Spleen (tissue), 11 donors: ENCODE measurements around the gene CDK2AP2. TPM values are rescaled to one million over a fixed set of nuclear protein-coding genes. Genes with fewer than 3 reads are reported as not detected.

Experiments used
- DNase-seq: peaks from one replicate; pipeline ENCODE4 v3.0.0-alpha.2; 2020
- H3K27ac ChIP-seq, 8 donors: fragments of 200-600 bp; sonication (generic) in 7 of 8; 1 replicate in 4 of 8; 2 replicates in 4 of 8; pipeline versions ENCODE4 v1.5.0 to v1.8.0; 2016 to 2021; ENCODE audit warnings: inconsistent platforms in 4 of 8, mild to moderate bottlenecking in 4 of 8, moderate library complexity in 1 of 8
- H3K27me3 ChIP-seq, 7 donors: fragments of 200-600 bp; sonication (generic) in 6 of 7; replicated peaks in 1 of 7; 1 replicate in 4 of 7; 2 replicates in 3 of 7; pipeline versions ENCODE4 v1.5.0 to v1.8.0; 2016 to 2021; ENCODE audit warnings: inconsistent platforms in 3 of 7, mild to moderate bottlenecking in 1 of 7
- H3K36me3 ChIP-seq, 6 donors: fragments of 200-600 bp; sonication (generic) in 5 of 6; 1 replicate in 4 of 6; 2 replicates in 2 of 6; pipeline versions ENCODE4 v1.5.0 to v1.8.0; 2016 to 2021; ENCODE audit warnings: inconsistent platforms in 2 of 6
- H3K4me1 ChIP-seq, 6 donors: fragments of 200-600 bp; sonication (generic) in 5 of 6; 1 replicate in 3 of 6; 2 replicates in 3 of 6; pipeline versions ENCODE4 v1.5.0 to v1.8.0; 2016 to 2021; ENCODE audit warnings: inconsistent platforms in 3 of 6
- H3K4me3 ChIP-seq, 8 donors: fragments of 200-600 bp; sonication (generic) in 7 of 8; 1 replicate in 4 of 8; 2 replicates in 4 of 8; pipeline versions ENCODE4 v1.5.0 to v1.8.0; 2016 to 2021; ENCODE audit warnings: inconsistent platforms in 4 of 8, mild to moderate bottlenecking in 4 of 8, moderate library complexity in 2 of 8
- H3K9me3 ChIP-seq, 8 donors: fragments of 200-600 bp; sonication (generic) in 7 of 8; 1 replicate in 4 of 8; 2 replicates in 4 of 8; pipeline versions ENCODE4 v1.5.0 to v1.8.0; 2016 to 2021; ENCODE audit warnings: inconsistent platforms in 4 of 8
- CTCF ChIP-seq, 11 experiments: fragments of 200-600 bp in 7 of 11; fragments of 450-650 bp in 4 of 11; sonication (generic) in 4 of 11; IDR thresholded peaks in 8 of 11; conservative IDR thresholded peaks in 3 of 11; 1 replicate in 7 of 11; 2 replicates in 4 of 11; pipeline versions ENCODE4 v1.4.0 to v1.8.0; 2016 to 2021; ENCODE audit warnings: antibody characterized with exemption in 11 of 11, inconsistent platforms in 4 of 11, mild to moderate bottlenecking in 1 of 11
- POLR2A ChIP-seq, 3 donors: fragments of 450-650 bp; IDR thresholded peaks; one replicate each; pipeline ENCODE4 v1.5.1; 2017; ENCODE audit warnings: antibody characterized with exemption in 3 of 3, mild to moderate bottlenecking in 1 of 3
- POLR2AphosphoS5 ChIP-seq, 3 donors: sonication (generic); formaldehyde crosslinking; IDR thresholded peaks; one replicate each; pipeline ENCODE4 v1.5.1; 2017; ENCODE audit warnings: antibody characterized with exemption in 3 of 3
- WGBS, 5 donors: extraction: QIAGEN DNeasy Blood & Tissue Kit in 3 of 5; methylation state at CpG; one replicate each; pipeline versions ENCODE4 v1.1.5 to v1.1.7; 2013 to 2018; 5-methylcytosine and 5-hydroxymethylcytosine counted together
- intact Hi-C: fragments of 100-400 bp; cut with DNase I; formaldehyde crosslinking; loops from one replicate; pipeline ENCODE4 v1.15.0; 2023; ENCODE audit warnings: low total_unique reads
- polyA plus RNA-seq, 3 donors: library from polyadenylated mRNA; stranded (reverse); fragments of 200-250 nt; gene quantifications; one replicate each; pipeline ENCODE4 v1.2.1, GENCODE V29; 2013
- total RNA-seq, 7 donors: library from RNA; depleted of rRNA in 3 of 7; stranded (reverse); fragments of >200 nt in 3 of 7; fragmentation: NEBNext Ultra II Directional in 4 of 7; extraction: Animal tissue kit (Norgen Biotek cat#: 25700) in 4 of 7; gene quantifications; one replicate each; pipeline versions ENCODE4 v1.1.0 to v1.2.1, GENCODE V29; 2016 to 2021
- donor health status: healthy with polysubstance abuse.
- donor health status: DM: no; HTN: no; CAD: no; lungs with moderate emphysema.
- donor health status: DM: no; HTN: no; CAD: no.
- donor health status: Bipolar disorder and iron deficiency.
- donor health status: healthy.
- donor health status: DM: no; HTN: no; CAD: no.
- donor health status: DM: yes; HTN: yes; CAD: no.

The CDK2AP2 gene
- total and polyA plus RNA-seq, 10 donors, result 32.9 to 57.1 (median 42.6) TPM

- TF ChIP-seq POLR2A (IDR thresholded peaks at IDR 0.05) (no peak), CTCF (IDR thresholded peaks at IDR 0.05 in 8 of 11, conservative IDR thresholded peaks at IDR 0.05 in 3 of 11) (no peak), POLR2AphosphoS5 (IDR thresholded peaks at IDR 0.05) (no peak)
These were observed 35.0 kb upstream of the CDK2AP2 start for GRCh38 chr11:67542971-67543370.

GRCh38 chr11:67542169-67542568, 34.2 kb upstream of the CDK2AP2 start:
- H3K36me3 ChIP-seq, result no peaks in the 10 kb centered on the region
- no peak for DNase-seq
- no peak for TF ChIP-seq POLR2A (IDR thresholded peaks at IDR 0.05)
- peaks cover 0 to 13% (median 4%) of the 10 kb centered on the region in 6 donors for H3K4me1 ChIP-seq
- H3K27me3 ChIP-seq, result peaks cover 0 to 6% (median 0%) of the 10 kb centered on the region in 7 donors
- intact Hi-C loops, result no loop called here
- H3K9me3 ChIP-seq, result no peaks in the 10 kb centered on the region
- no peak overlapping the region for H3K4me3 ChIP-seq
- WGBS, 5 donors, result 48 to 81% (median 58%) methylated on average over 3 of the region's 3 CpGs
- no peak overlapping the region for H3K27ac ChIP-seq

More at GRCh38 chr11:67542971-67543370, 35.0 kb upstream of the CDK2AP2 start:
- H3K27ac ChIP-seq, result no peak overlapping the region
- H3K9me3 ChIP-seq, result no peaks in the 10 kb centered on the region
- H3K4me1 ChIP-seq, result peaks cover 0 to 13% (median 4%) of the 10 kb centered on the region in 6 donors
- no peak for DNase-seq
- no peak overlapping the region for H3K4me3 ChIP-seq
- 65 to 89% (median 72%) methylated on average over 6 to 7 of the region's 7 CpGs for WGBS, 5 donors
- no peaks in the 10 kb centered on the region for H3K36me3 ChIP-seq
- peaks cover 0 to 6% (median 0%) of the 10 kb centered on the region in 7 donors for H3K27me3 ChIP-seq
- intact Hi-C loops, result no loop called here

DNA sequence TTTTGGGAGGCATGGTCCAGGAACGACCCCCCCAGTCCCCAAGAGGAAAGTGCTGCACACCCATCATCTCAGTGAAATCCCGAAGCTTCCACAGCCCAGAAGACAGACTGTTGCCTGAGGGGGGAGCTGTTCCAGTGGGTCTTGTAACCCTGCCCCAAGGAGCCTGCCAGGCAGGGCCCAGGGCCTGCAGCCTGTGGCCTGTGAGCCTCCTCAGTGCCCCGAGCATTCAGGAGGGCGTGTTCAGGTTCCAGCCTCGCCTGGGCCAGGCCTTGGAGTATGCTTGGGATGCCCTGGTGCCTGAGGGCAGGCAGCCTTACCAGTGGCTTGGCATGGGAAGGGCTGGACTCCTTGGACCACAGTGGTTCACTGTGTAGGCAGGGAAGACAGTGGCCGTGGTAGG, 33.2 kb upstream of the CDK2AP2 start:
- no peak for DNase-seq
- 83 to 97% (median 92%) methylated on average over 5 to 6 of the region's 6 CpGs for WGBS, 5 donors

DNA sequence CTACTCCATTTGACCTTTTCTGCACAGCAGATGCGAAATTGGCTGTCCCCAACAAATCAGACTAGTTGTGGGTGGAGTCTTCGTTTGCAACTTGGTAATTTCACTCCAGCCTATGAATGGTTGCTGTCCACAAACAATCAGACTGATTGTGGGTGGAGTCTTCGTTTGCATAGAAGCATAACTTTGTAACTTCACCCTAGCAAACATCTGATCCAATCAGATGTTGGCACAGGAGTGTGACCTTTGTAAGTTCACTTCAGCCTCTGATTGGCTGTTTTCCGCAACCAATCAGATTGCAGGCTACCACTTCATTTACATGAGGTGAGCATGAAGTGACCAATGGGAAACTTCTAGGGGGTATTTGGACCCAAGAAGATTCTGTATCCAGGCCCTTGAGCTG, 31.6 kb upstream of the CDK2AP2 start:
- intact Hi-C loops, result no loop called here
- TF ChIP-seq POLR2A (IDR thresholded peaks at IDR 0.05) (no peak), POLR2AphosphoS5 (IDR thresholded peaks at IDR 0.05) (no peak), CTCF (IDR thresholded peaks at IDR 0.05 in 8 of 11, conservative IDR thresholded peaks at IDR 0.05 in 3 of 11) (no peak)

More for the DNA sequence above, 33.2 kb upstream of the CDK2AP2 start:
- H3K4me3 ChIP-seq, result no peak overlapping the region
- peaks cover 0 to 13% (median 4%) of the 10 kb centered on the region in 6 donors for H3K4me1 ChIP-seq
- H3K27me3 ChIP-seq, result peaks cover 0 to 6% (median 0%) of the 10 kb centered on the region in 7 donors
- no peak overlapping the region for H3K27ac ChIP-seq
- TF ChIP-seq CTCF (IDR thresholded peaks at IDR 0.05 in 8 of 11, conservative IDR thresholded peaks at IDR 0.05 in 3 of 11) (no peak), POLR2A (IDR thresholded peaks at IDR 0.05) (no peak), POLR2AphosphoS5 (IDR thresholded peaks at IDR 0.05) (no peak)
- H3K36me3 ChIP-seq, result no peaks in the 10 kb centered on the region
- intact Hi-C loops, result no loop called here
- no peaks in the 10 kb centered on the region for H3K9me3 ChIP-seq

More for the DNA sequence above, 31.6 kb upstream of the CDK2AP2 start:
- no peak for DNase-seq
- no peak overlapping the region for H3K4me3 ChIP-seq
- H3K27ac ChIP-seq, result no peak overlapping the region
- WGBS, 5 donors, result 61 to 92% (median 83%) methylated on average over 4 of the region's 4 CpGs
- peaks cover 0 to 5% (median 2%) of the 10 kb centered on the region in 6 donors for H3K4me1 ChIP-seq
- no peaks in the 10 kb centered on the region for H3K36me3 ChIP-seq
- peaks cover 0 to 6% (median 0%) of the 10 kb centered on the region in 7 donors for H3K27me3 ChIP-seq
- peaks cover 0 to 14% (median 9%) of the 10 kb centered on the region in 8 donors for H3K9me3 ChIP-seq
